Renal cortical epithelial cell (primary cell): Measurements from ENCODE around the gene CCDC34. TPM values are rescaled to one million over a fixed set of nuclear protein-coding genes. Genes with fewer than 3 reads are reported as not detected.

Experiments
- DNase-seq: peaks from one replicate; pipeline ENCODE4 v3.0.0-alpha.2; 2011; ENCODE audit warnings: low read depth
- total RNA-seq: library from RNA; depleted of rRNA; stranded (reverse); fragments of >200 nt; gene quantifications from 2 replicates; pipeline ENCODE4 v1.2.3, GENCODE V29; 2014

CCDC34 gene
- total RNA-seq, 1 donor from 2014 or later: 4.0 TPM

DNA sequence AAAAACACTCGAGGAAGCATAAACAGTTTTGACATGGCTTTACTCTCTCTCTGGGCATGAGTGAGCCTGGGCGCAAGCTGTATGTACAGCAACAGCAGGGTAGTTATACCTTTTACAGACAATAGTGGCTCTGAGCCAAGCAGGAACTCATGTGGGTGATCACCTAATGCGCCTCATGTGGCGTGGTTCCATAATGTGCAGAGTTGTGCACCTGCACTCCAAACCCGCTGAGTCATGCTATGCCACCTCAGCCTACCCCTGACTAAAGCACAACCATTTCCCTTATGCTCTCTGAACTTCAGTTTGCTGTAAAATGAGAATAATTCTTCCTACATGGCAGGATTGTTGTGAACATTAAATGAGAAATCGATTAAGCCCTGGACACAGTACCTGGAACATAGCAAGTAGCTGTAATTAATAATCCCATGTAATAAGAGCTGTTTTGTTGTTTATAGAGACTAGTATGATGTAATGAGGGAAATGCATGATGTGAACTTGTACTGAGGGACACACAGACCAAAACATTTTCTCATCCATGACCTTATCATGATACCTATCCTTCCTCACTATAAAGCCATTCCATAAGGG lies 71.6 kb downstream of the CCDC34 start:
- no peak for DNase-seq

DNA sequence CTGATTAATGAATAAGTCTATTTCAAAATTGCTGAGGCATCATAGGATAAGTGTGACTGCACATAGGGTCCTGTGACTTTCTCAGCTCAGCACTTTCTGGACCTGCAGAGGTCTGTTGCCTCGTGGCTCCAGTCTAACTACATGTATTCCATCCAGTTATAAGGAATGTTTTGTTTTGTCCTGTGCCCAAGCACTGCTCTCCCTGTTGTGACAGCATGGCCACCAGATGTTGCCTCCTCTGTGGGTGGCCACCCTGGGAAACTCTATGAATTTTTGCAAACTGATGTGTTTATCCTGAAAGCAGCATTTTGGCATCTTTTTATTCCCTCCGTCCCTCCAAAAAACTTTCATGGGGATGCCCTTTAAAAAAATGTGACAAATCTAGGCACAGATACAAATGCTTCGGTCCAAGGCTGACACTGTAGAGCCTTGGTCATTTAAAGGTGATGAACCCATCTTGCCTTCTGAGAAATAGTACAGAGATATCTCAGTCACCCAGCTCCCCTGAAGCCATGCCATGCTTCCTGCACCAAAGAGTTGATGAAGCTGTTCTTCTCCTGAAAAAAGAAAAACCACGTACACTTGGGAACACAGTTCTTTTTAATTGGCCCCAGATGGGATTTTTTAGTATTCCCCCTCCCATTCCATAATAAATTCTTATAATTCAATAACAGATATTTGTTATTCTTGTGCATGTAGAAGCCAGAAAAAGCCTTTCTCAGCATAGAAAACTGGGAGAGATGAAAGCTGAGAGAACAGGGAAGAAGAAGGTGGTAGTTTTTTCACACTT lies 72.6 kb downstream of the CCDC34 start:
- DNase-seq: no peak

Other genes starting within 250 kb of the CCDC34 start
- 86.7 and 151 TPM in 2 replicates for gene LGR4, start 109.6 kb upstream of the CCDC34 start, total RNA-seq
- gene LIN7C, start 143.6 kb upstream of the CCDC34 start, total RNA-seq: 48.8 and 80.7 TPM in 2 replicates